Tibial nerve (tissue), 4 donors: ENCODE results near the gene JARID2. TPM values are rescaled to one million over a fixed set of nuclear protein-coding genes. Genes with fewer than 3 reads are reported as not detected.

Experiments
- DNase-seq, 2 donors: peaks; one replicate each; pipeline ENCODE4 v3.0.0-alpha.2; 2019; ENCODE audit warnings: low spot score in 2 of 2
- H3K27ac ChIP-seq, 4 donors: fragments of 200-600 bp; sonication (generic) in 3 of 4; one replicate each; pipeline ENCODE4 v1.5.1; 2017 to 2019; ENCODE audit warnings: mild to moderate bottlenecking in 1 of 4
- H3K27me3 ChIP-seq, 2 donors: fragments of 200-600 bp; sonication (generic) in 1 of 2; one replicate each; pipeline versions ENCODE4 v1.5.1 to v1.6.0; 2017 to 2019
- H3K36me3 ChIP-seq, 3 donors: fragments of 200-600 bp; sonication (generic); one replicate each; pipeline ENCODE4 v1.5.1; 2018 to 2019
- H3K4me1 ChIP-seq, 4 donors: fragments of 200-600 bp; sonication (generic) in 3 of 4; one replicate each; pipeline ENCODE4 v1.5.1; 2017 to 2019
- H3K4me3 ChIP-seq, 4 donors: fragments of 200-600 bp; sonication (generic) in 3 of 4; one replicate each; pipeline ENCODE4 v1.5.1; 2017 to 2019; ENCODE audit warnings: mild to moderate bottlenecking in 1 of 4, moderate library complexity in 1 of 4
- H3K9me3 ChIP-seq, 4 donors: fragments of 200-600 bp; sonication (generic) in 3 of 4; one replicate each; pipeline ENCODE4 v1.5.1; 2017 to 2019
- CTCF ChIP-seq, 5 experiments: fragments of 200-600 bp in 3 of 5; fragments of 450-650 bp in 2 of 5; sonication (generic) in 3 of 5; IDR thresholded peaks; one replicate each; pipeline ENCODE4 v1.5.1; 2016 to 2019; ENCODE audit warnings: antibody characterized with exemption in 5 of 5, mild to moderate bottlenecking in 3 of 5, moderate library complexity in 2 of 5
- EP300 ChIP-seq, 2 donors: sonication (generic); formaldehyde crosslinking; IDR thresholded peaks; one replicate each; pipeline ENCODE4 v1.6.1; 2017; ENCODE audit warnings: antibody characterized with exemption in 2 of 2, mild to moderate bottlenecking in 1 of 2
- POLR2A ChIP-seq, 2 donors: fragments of 450-650 bp; IDR thresholded peaks; one replicate each; pipeline ENCODE4 v1.6.1; 2017; ENCODE audit warnings: antibody characterized with exemption in 2 of 2, mild to moderate bottlenecking in 2 of 2, moderate library complexity in 2 of 2
- WGBS, 2 donors: methylation state at CpG; one replicate each; pipeline ENCODE4 v1.1.5; 2018; 5-methylcytosine and 5-hydroxymethylcytosine counted together
- total RNA-seq, 4 donors: library from RNA; depleted of rRNA; stranded (reverse); fragments of >200 nt; gene quantifications; one replicate each; pipeline ENCODE4 v1.1.0, GENCODE V29; 2016

The JARID2 gene
- total RNA-seq, result 10 to 100 TPM in 2 of 4 donors, 1 to 10 TPM in 2; 9.0 to 26.1 (median 9.8) TPM

DNA sequence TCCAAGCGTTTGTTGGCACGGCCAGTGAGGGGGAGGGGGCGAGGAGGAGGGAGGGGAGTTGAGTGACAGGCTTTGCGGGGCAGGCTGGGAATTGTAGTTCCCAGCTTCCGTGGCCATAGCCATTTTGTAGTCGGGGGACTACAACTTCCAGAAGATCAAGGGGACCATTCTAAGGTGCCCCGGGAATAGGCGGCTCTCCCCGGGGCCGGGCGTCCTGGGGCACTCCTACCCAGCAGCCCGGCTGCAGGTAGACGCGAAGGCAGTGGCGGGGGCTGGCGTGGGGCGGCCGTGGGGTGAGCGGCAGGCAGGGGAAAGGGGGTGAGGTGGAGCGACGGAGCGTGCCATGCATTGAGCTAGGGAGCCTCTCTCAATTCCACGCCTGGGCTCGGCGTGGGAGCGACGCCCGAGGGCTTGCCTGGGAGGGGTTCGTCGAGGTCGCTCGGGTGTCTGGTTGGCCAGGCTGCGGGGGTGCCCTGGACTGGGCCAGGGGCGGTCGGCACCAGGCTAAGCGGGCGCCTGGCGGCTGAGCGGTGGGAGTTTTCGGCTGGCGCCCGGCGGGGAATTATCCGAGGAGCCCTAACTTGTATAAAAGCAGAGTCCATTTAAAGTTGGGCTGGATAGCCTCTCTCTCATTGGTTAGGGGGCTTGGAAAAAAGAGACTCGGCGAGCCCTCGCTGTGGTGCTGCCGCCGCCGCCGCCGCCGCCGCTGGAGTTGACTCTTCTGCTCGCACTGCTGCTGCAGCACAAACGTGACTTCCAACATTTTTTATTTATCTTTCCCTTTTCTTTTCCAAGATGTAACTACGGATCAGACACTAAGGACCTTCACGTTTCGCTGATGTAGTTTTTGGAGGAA is at the start of gene JARID2:
Gene JARID2, plus strand, starts transcription at position 709 of the 856 bp plus-strand sequence. CDS start 471 bp downstream, outside the sequence.
- DNase-seq, result peak; percentile 97 to 99
- Histone ChIP-seq H3K36me3 (no peaks in the 10 kb centered on the region), H3K9me3 (no peaks in the 10 kb centered on the region), H3K27ac (peak within 1 kb of the TSS; percentile 83 to 99 (median 88)), H3K27me3 (no peaks in the 10 kb centered on the region), H3K4me3 (peak within 1 kb of the TSS; percentile 78 to 95 (median 84)), H3K4me1 (peaks cover 0 to 41% (median 13%) of the 10 kb centered on the region in 4 donors)
- 1% methylated on average over 48 to 49 of the region's 59 CpGs for WGBS, 2 donors
- TF ChIP-seq CTCF (IDR thresholded peaks at IDR 0.05) (peak in 3 of 5 experiments; percentile 11 to 64 (median 57)), POLR2A (IDR thresholded peaks at IDR 0.05) (peak; percentile 79 to 80), EP300 (IDR thresholded peaks at IDR 0.05) (peak in 1 of 2 donors; percentile 93)

- no peak for DNase-seq
- H3K4me3 ChIP-seq, result no peak overlapping the region
- no peaks in the 10 kb centered on the region for H3K36me3 ChIP-seq
- H3K27me3 ChIP-seq, result no peaks in the 10 kb centered on the region
- no peak overlapping the region for H3K27ac ChIP-seq
- H3K9me3 ChIP-seq, result no peaks in the 10 kb centered on the region
- TF ChIP-seq CTCF (IDR thresholded peaks at IDR 0.05) (no peak), POLR2A (IDR thresholded peaks at IDR 0.05) (no peak), EP300 (IDR thresholded peaks at IDR 0.05) (no peak)
- 70 to 88% methylated on average over 5 of the region's 5 CpGs for WGBS, 2 donors
- no peaks in the 10 kb centered on the region for H3K4me1 ChIP-seq
These were observed 45.8 kb upstream of the JARID2 start for GRCh38 chr6:15200087-15200486.

- DNase-seq, result no peak
- TF ChIP-seq CTCF (IDR thresholded peaks at IDR 0.05) (no peak), EP300 (IDR thresholded peaks at IDR 0.05) (no peak), POLR2A (IDR thresholded peaks at IDR 0.05) (no peak)
- Histone ChIP-seq H3K27ac (no peak overlapping the region), H3K9me3 (no peaks in the 10 kb centered on the region), H3K4me1 (no peaks in the 10 kb centered on the region), H3K27me3 (no peaks in the 10 kb centered on the region), H3K36me3 (no peaks in the 10 kb centered on the region), H3K4me3 (no peak overlapping the region)
- WGBS, 2 donors, result 94 to 96% methylated on average over 4 of the region's 4 CpGs
These were observed 40.5 kb upstream of the JARID2 start for GRCh38 chr6:15205321-15205720.

DNA sequence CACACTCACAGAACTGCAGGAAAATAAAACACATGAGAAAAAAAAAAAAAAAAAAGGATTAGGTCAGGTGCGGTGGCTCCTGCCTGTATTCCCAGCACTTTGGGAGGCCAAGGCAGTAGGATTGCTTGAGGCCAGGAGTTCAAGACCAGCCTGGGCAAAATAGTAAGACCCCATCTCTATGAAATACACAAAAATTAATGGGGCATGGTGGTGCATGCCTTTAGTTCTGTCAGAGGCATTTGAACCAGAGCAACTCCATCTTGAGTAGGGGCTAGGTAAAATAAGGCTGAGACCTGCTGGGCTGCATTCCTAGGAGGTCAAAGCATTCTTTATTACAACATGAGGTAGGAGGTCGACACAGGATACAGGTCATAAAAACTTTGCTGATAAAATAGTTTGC is 39.0 kb upstream of the JARID2 start:
- Histone ChIP-seq H3K27ac (no peak overlapping the region), H3K4me1 (no peaks in the 10 kb centered on the region), H3K27me3 (no peaks in the 10 kb centered on the region), H3K9me3 (no peaks in the 10 kb centered on the region), H3K4me3 (no peak overlapping the region), H3K36me3 (no peaks in the 10 kb centered on the region)
- 80 to 81% methylated on average over 2 of the region's 2 CpGs for WGBS, 2 donors
- DNase-seq, result no peak
- TF ChIP-seq CTCF (IDR thresholded peaks at IDR 0.05) (no peak), EP300 (IDR thresholded peaks at IDR 0.05) (no peak), POLR2A (IDR thresholded peaks at IDR 0.05) (no peak)

DNA sequence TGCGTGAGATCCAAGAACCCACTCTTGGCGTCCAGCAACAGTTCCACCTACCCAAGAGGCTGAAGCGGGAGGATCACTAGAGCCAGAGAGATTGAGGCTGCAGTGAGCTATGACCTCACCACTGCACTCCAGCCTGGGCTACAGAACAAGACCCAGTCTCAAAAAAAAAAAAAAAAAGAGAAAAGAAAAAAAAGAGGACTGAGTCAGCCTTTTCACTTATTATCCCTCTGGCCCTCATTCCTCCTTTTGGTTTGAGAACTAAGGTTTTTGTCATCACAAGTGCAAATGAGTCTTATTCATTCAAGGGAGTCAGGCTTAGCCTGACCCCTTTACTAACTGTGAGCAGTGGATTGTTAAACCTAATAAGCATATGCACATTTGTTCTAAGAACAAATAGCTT is 37.9 kb upstream of the JARID2 start:
- Histone ChIP-seq H3K4me1 (no peaks in the 10 kb centered on the region), H3K27me3 (no peaks in the 10 kb centered on the region), H3K27ac (no peak overlapping the region), H3K9me3 (no peaks in the 10 kb centered on the region), H3K4me3 (no peak overlapping the region), H3K36me3 (no peaks in the 10 kb centered on the region)
- TF ChIP-seq EP300 (IDR thresholded peaks at IDR 0.05) (no peak), CTCF (IDR thresholded peaks at IDR 0.05) (no peak), POLR2A (IDR thresholded peaks at IDR 0.05) (no peak)
- DNase-seq, result no peak
- WGBS, 2 donors, result 53 to 65% methylated on average over 3 of the region's 3 CpGs
